Kidney epithelial cell (primary cell): ENCODE data around the gene TASP1. TPM values are rescaled to one million over a fixed set of nuclear protein-coding genes. Genes with fewer than 3 reads are reported as not detected.

ENCODE experiments used
- DNase-seq: peaks from one replicate; pipeline ENCODE4 v3.0.0-alpha.2; 2010; ENCODE audit warnings: low read depth
- H3K27me3 ChIP-seq: 2 replicates; pipeline ENCODE4 v1.6.0; 2011; ENCODE audit warnings: low read length; ENCODE audit not compliant: control insufficient read depth, insufficient read depth
- H3K36me3 ChIP-seq: 2 replicates; pipeline ENCODE4 v1.5.1; 2011; ENCODE audit warnings: low read length; ENCODE audit not compliant: control insufficient read depth, insufficient read depth
- H3K4me3 ChIP-seq: 2 replicates; pipeline ENCODE4 v1.5.1; 2011; ENCODE audit warnings: low read depth, mild to moderate bottlenecking, control low read depth, low read length
- total RNA-seq: library from RNA; depleted of rRNA; stranded (reverse); fragments of >200 nt; gene quantifications from 2 replicates; pipeline ENCODE4 v1.2.3, GENCODE V29; 2015
- TF ChIP-seq, protein P1 (sequence below): IDR thresholded peaks from 2 replicates; pipeline ENCODE4 v1.5.1; 2011; ENCODE audit warnings: mild to moderate bottlenecking, moderate library complexity, low read length, control low read depth, inconsistent platforms; ENCODE audit not compliant: insufficient read depth, poor library complexity, severe bottlenecking

Gene TASP1
- total RNA-seq, 1 donor from 2014 or later = 10.6 TPM

DNA sequence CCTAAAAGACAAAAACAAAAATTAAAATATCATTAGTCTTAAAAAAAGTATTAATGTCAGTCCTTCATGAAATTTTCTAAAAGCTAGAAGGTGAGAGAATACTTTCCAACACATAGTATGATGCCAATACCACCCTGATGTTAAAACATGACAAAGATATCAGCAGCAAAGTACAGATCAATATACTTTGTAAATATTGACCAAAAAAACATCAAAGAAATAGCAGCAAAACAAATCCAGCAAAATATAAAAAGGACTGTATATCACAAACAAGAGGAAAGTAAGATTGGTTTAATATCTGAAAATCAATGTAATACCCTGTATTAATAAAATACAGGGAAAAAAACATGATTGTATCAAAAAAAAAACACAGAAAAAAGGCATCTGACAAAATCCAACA lies 51.4 kb downstream of the TASP1 start:
- H3K27me3 ChIP-seq = no peaks in the 10 kb centered on the region
- DNase-seq = no peak
- no peak overlapping the region for H3K4me3 ChIP-seq
- TF ChIP-seq, protein P1, sequence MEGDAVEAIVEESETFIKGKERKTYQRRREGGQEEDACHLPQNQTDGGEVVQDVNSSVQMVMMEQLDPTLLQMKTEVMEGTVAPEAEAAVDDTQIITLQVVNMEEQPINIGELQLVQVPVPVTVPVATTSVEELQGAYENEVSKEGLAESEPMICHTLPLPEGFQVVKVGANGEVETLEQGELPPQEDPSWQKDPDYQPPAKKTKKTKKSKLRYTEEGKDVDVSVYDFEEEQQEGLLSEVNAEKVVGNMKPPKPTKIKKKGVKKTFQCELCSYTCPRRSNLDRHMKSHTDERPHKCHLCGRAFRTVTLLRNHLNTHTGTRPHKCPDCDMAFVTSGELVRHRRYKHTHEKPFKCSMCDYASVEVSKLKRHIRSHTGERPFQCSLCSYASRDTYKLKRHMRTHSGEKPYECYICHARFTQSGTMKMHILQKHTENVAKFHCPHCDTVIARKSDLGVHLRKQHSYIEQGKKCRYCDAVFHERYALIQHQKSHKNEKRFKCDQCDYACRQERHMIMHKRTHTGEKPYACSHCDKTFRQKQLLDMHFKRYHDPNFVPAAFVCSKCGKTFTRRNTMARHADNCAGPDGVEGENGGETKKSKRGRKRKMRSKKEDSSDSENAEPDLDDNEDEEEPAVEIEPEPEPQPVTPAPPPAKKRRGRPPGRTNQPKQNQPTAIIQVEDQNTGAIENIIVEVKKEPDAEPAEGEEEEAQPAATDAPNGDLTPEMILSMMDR = no peak
- no peaks in the 10 kb centered on the region for H3K36me3 ChIP-seq

DNA sequence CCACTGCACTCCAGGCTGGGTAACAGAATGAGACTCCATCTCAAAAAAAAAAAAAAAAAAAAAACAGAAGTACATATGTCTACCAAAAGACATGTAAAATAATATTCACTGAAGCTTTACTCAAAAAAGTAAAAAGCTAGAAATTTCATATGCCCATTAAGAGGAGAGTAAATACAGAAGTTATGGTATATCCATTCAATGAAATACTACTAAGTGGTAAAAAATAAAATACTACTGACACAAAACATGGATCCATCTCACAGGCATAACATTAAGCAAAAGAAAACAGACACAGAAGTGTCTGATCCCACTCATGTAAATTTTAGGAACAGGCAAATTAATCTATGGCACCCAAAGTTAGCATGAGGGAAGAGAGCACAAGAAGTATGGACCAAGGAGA lies 52.6 kb downstream of the TASP1 start:
- Histone ChIP-seq H3K4me3 (no peak overlapping the region), H3K36me3 (no peaks in the 10 kb centered on the region), H3K27me3 (no peaks in the 10 kb centered on the region)
- TF ChIP-seq, protein P1 = no peak
- DNase-seq = no peak

DNA sequence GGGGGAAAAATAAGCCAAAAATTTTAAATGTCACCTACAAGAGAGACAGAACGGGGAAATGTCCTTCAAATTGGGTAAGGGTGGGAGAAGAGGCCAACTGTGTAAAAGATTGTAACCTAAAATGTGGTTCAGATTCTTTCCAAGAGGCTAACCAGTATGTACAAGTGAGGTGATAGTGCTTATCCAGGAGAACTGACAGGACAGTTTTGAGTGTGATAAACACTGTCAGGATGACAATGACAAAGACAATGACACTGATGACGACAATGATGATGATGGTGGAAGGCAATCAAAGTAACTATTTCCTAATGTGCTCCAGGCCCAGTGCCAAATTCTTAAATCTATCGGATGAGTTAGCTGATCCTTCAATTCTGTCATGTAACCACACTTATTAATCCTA lies 57.3 kb downstream of the TASP1 start:
- H3K27me3 ChIP-seq = no peaks in the 10 kb centered on the region
- H3K36me3 ChIP-seq = no peaks in the 10 kb centered on the region
- no peak for DNase-seq
- TF ChIP-seq, protein P1 = no peak
- no peak overlapping the region for H3K4me3 ChIP-seq

DNA sequence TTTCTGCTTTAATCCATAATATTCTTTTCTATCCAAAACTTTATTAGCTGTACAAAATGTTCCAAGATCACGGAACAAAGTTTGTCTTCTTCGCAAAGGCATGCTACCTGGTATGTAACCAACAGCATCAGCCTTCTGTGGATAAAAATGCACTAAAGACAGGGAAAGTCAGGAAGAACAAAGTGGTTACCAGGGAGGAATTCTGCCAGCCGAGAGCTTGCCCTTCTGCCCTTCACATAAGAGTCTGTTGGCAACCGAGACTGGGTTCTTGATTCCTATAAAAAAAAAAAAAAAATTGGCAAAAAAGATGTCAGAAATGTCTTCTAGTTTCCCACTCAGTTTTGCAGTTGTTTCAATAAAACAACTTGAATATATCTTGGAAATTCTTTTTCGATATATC lies 58.0 kb downstream of the TASP1 start:
- H3K27me3 ChIP-seq = no peaks in the 10 kb centered on the region
- TF ChIP-seq, protein P1 = no peak
- H3K36me3 ChIP-seq = no peaks in the 10 kb centered on the region
- no peak for DNase-seq
- H3K4me3 ChIP-seq = no peak overlapping the region

DNA sequence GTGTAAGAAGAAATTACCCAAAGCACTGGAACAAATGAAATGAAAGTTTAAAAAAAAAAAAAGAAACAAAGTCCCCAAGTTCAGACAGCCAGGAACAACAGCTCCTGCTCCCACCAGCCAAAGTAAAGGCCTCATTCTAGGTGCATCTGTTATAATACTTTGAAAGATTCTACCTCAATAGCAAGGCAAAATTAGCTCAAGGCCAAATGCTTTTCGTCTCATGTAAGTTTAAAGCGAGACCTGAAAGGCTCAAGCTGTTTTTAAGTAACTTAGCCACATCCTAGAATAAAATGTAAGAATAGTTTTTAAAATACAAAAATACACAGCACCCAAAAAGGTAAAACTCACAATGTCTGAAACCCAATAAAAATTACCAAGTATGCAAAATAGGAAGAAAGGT lies 64.7 kb downstream of the TASP1 start:
- TF ChIP-seq, protein P1 = no peak
- H3K4me3 ChIP-seq = no peak overlapping the region
- DNase-seq = no peak
- H3K27me3 ChIP-seq = no peaks in the 10 kb centered on the region
- H3K36me3 ChIP-seq = no peaks in the 10 kb centered on the region

DNA sequence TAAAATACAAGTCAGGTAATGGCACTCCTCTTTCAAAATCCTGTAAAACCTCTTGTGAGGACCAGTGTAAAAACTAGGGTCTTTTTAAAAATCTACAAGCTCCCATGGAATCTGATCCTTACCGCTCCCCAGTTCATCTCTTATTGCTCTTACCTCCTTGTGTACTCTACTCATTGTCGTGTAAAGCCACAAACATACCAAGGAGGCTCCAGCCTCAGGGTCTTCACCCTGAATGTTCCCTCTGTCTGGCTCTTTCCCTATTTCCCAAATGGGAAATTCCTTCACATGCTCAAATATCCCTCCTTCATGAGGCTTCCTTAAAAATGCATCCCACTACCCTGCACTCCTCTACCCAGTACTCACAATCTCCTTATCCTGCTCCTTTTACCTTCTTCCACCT lies 67.1 kb downstream of the TASP1 start:
- TF ChIP-seq, protein P1 = no peak
- H3K27me3 ChIP-seq = no peaks in the 10 kb centered on the region
- H3K4me3 ChIP-seq = no peak overlapping the region
- no peaks in the 10 kb centered on the region for H3K36me3 ChIP-seq
- DNase-seq = no peak
